Breast epithelium (tissue), 3 donors: ENCODE measurements around the gene A4GALT.

ENCODE experiments used
- POLR2AphosphoS5 ChIP-seq, 3 donors: sonication (generic); formaldehyde crosslinking; IDR thresholded peaks; one replicate each; pipeline ENCODE4 v1.6.1; 2017; ENCODE audit warnings: antibody characterized with exemption in 3 of 3
- TF ChIP-seq, protein P1 (sequence below), 3 donors: fragments of 450-650 bp; IDR thresholded peaks; one replicate each; pipeline ENCODE4 v1.5.1; 2016 to 2017; ENCODE audit warnings: antibody characterized with exemption in 3 of 3, mild to moderate bottlenecking in 3 of 3, moderate library complexity in 3 of 3

DNA sequence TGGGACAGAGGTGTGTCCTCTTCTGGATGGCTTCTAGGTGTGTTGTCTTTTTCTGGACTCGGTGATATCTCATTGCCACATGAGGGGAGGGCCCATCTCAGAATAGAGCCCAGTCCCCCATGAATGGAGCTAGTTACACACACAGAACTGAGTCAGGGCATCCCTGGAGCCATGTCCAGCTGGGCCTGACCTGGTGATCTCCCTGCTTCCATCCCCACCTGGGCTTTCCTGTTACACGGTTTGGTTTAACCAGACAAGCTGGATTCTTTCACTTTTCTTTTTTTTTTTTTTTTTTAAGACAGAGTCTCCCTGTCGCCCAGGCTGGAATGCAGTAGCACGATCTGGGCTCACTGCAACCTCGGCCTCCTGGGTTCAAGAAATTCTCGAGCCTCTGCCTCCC, 6.1 kb upstream of the A4GALT start:
- TF ChIP-seq, protein P1, sequence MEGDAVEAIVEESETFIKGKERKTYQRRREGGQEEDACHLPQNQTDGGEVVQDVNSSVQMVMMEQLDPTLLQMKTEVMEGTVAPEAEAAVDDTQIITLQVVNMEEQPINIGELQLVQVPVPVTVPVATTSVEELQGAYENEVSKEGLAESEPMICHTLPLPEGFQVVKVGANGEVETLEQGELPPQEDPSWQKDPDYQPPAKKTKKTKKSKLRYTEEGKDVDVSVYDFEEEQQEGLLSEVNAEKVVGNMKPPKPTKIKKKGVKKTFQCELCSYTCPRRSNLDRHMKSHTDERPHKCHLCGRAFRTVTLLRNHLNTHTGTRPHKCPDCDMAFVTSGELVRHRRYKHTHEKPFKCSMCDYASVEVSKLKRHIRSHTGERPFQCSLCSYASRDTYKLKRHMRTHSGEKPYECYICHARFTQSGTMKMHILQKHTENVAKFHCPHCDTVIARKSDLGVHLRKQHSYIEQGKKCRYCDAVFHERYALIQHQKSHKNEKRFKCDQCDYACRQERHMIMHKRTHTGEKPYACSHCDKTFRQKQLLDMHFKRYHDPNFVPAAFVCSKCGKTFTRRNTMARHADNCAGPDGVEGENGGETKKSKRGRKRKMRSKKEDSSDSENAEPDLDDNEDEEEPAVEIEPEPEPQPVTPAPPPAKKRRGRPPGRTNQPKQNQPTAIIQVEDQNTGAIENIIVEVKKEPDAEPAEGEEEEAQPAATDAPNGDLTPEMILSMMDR (IDR thresholded peaks at IDR 0.05), result no peak
- TF ChIP-seq POLR2AphosphoS5 (IDR thresholded peaks at IDR 0.05), result no peak
